Retinal pigment epithelial cell (primary cell): Measurements from ENCODE around the gene PLP2.
A peak's percentile ranks its signal among the peaks of the same experiment; 100 is the strongest.

Experiments used
- DNase-seq: peaks from one replicate; pipeline ENCODE4 v3.0.0-alpha.2; 2010; ENCODE audit warnings: low read depth
- H3K4me3 ChIP-seq: 2 replicates; pipeline ENCODE4 v1.5.1; 2011; ENCODE audit warnings: mild to moderate bottlenecking, low read length, control low read depth, moderate library complexity
- CTCF ChIP-seq: conservative IDR thresholded peaks from 2 replicates; pipeline ENCODE4 v1.5.1; 2011; ENCODE audit warnings: low read depth, low read length, control low read depth, inconsistent platforms

PLP2 gene

DNA sequence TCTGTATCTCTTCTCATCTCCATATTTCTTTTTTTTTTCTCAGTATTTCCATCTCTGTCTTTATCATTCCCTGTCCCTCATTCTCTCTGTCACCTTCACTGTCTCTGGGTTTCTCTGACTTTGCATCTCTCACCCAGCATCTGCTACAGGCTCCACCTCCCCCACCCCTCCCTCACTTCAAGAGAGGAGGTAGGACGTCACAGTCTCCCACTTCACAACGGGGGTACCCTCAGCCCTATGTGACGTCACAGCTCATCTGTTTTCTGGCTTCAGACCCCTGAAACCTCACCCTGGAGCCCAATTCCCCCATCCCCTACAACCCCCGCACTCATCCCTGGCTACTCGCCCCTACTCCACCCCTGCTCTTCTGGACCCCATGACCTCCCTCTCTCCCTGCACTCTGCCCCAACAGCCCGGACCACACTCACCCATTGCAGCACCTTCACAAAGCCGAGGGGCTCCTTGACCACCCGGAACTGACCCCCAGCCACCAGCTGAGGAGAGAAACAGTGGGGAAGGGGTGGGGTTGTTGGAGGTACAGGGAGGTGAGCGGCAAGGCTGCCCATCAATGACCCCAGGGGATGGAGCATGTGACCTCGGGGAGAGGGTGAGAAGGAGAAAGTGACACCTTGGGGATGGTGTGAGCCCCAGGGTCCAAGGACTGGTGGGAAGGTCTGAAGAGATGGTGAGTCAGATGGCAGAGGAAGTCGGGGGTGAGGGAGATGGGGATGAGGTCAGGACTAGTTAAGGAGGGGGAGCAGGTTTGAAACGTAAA is 27.0 kb downstream of the PLP2 start:
- H3K4me3 ChIP-seq = no peak overlapping the region
- DNase-seq = no peak
- TF ChIP-seq CTCF = no peak

GRCh38 chrX:49199315-49199595 is 27.6 kb downstream of the PLP2 start:
- no peak overlapping the region for H3K4me3 ChIP-seq
- DNase-seq = no peak
- no peak for TF ChIP-seq CTCF

DNA sequence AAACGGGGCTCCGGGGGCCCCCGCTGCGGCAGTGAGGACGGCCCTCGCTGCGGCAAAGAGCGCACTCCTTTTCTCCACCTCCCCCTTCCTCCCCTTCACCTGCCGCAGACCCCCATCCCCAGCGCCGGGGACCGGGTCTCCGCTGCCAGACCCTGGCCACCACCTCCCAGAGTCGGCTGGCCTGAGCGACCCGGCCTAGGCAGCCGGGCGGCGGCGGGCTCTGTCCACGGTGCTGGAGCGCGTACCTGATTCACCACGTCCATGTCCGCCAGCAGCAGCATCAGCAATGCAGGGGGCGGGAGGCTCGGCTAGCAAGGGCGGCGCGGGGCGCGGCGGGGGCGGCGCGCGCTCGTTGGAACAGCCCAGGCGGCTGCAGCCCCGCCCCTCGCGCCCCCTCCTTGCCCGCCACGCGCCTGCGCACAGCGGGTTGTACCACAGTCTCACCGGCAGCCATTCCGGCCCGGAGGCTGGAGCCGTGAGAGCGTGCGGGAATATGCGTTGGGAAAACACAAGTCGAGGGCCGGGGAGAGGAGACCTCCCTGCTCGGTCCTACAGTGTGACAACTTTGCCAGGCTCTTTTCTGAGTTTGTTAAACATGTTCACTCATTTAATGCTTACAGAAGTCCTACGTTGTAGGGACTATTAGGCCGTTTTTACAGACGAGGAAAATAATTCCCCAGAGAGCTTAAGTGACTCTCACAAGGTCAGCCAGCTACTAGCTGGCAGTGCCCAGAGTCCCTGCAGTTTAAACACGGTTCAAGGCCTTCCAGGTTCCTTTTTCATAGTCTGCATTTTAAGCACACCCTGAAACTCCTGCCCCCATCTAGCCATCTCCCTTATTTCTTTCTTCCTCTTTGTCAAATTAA is 28.4 kb downstream of the PLP2 start, which contains the start of gene SYP:
TSS of gene SYP (minus strand) at position 288 of the 866 bp plus-strand sequence. CDS start at position 281, 7 bp downstream.
- TF ChIP-seq CTCF = no peak
- H3K4me3 ChIP-seq = peak within 1 kb of the TSS; percentile 35
- DNase-seq = peak; percentile 28

GRCh38 chrX:49202022-49202421 is 30.3 kb downstream of the PLP2 start:
- DNase-seq = no peak
- no peak overlapping the region for H3K4me3 ChIP-seq
- TF ChIP-seq CTCF = no peak

DNA sequence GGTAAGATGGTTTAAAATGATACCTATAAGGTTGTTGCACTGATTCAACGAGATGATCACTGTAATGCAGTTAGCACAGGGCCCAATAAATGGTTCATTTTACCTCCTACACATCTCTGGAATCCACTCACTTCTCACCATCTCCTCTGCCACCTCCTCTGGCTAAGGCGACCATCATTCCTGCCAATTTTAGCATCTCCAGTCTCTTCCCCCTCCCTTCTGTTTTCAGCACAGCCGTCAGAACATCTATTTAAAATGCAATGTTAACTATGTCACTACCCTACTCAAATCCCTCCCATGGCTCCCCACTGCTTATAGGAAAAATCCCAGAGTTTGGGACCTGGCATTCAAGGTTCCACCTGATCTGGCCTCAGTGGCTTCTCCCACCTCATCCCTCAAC is 31.8 kb downstream of the PLP2 start:
- no peak overlapping the region for H3K4me3 ChIP-seq
- TF ChIP-seq CTCF = no peak
- DNase-seq = no peak

- DNase-seq = no peak
- no peak overlapping the region for H3K4me3 ChIP-seq
- no peak for TF ChIP-seq CTCF
These were observed 32.3 kb downstream of the PLP2 start for GRCh38 chrX:49204017-49204416.
